ENCODE results near the gene PLD5.

DNA sequence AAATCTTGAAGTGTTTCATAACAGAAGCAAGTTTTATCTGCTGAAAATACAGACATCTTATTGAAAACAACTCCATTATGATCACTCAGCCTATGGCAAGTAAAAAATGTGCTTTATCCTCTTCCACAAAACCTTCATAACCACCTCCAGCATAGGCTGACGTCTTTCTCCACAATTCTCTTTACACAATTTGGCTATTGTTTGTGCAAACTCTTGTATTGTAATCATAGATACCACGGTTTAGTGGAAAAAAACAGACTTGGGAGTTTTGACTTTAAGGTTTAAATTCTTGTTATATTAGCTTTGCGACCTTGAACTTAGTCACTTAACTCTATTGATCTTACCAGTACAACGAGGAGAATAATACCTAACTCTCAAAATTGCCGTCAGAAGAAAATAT lies 126.1 kb downstream of the PLD5 start:
- TF ChIP-seq CTCF (IDR thresholded peaks at IDR 0.05; ENCODE audit: low read length) (no peak), EZH2 (optimal IDR thresholded peaks at IDR 0.05; ENCODE audit: low read depth, low read length) (no peak), EZH2phosphoT487 (IDR thresholded peaks at IDR 0.05; ENCODE audit: low read length) (no peak)

All from MM.1S (cell line).